Stimulated activated CD4-positive, alpha-beta T cell treated with anti-CD3 and anti-CD28 coated beads, TNF-alpha, amount 100 ng/mL, for 1 hour (primary cell): ENCODE measurements around the gene EXOC4.
"Not testable (repeated sequence)": the region's sequence is repeated elsewhere in the genome, so short reads cannot be mapped to it uniquely, and the experiment has no call there.

Experiments used
- DNase-seq, 3 donors: peaks; one replicate each; pipeline ENCODE4 v3.0.0-alpha.2; 2020; ENCODE audit warnings: low read depth in 3 of 3, low spot score in 1 of 3

The EXOC4 gene

GRCh38 chr7:133779538-133779937 is 526.7 kb downstream of the EXOC4 start:
- DNase-seq = not testable (repeated sequence)

- no peak for DNase-seq
These were observed 528.0 kb downstream of the EXOC4 start for GRCh38 chr7:133780912-133781311.

- DNase-seq = no peak
These were observed 528.7 kb downstream of the EXOC4 start for GRCh38 chr7:133781486-133782090.

- no peak for DNase-seq
These were observed 529.6 kb downstream of the EXOC4 start for GRCh38 chr7:133782470-133782869.

GRCh38 chr7:133783276-133783675 is 530.4 kb downstream of the EXOC4 start:
- no peak for DNase-seq

GRCh38 chr7:133784486-133785001 is 531.7 kb downstream of the EXOC4 start:
- no peak for DNase-seq

- no peak for DNase-seq
These were observed 533.6 kb downstream of the EXOC4 start for GRCh38 chr7:133786401-133786937.

GRCh38 chr7:133789974-133790373 is 537.1 kb downstream of the EXOC4 start:
- DNase-seq = no peak

- DNase-seq = no peak
These were observed 538.0 kb downstream of the EXOC4 start for GRCh38 chr7:133790911-133791310.

GRCh38 chr7:133794479-133794878 is 541.6 kb downstream of the EXOC4 start:
- DNase-seq = no peak

- no peak for DNase-seq
These were observed 542.3 kb downstream of the EXOC4 start for GRCh38 chr7:133795068-133795665.

- no peak for DNase-seq
These were observed 544.2 kb downstream of the EXOC4 start for GRCh38 chr7:133796782-133797745.

GRCh38 chr7:133797818-133798520 is 545.1 kb downstream of the EXOC4 start:
- DNase-seq = no peak

- no peak for DNase-seq
These were observed 548.5 kb downstream of the EXOC4 start for GRCh38 chr7:133801341-133801740.

- no peak for DNase-seq
These were observed 551.2 kb downstream of the EXOC4 start for GRCh38 chr7:133804127-133804526.

- DNase-seq = no peak
These were observed 552.5 kb downstream of the EXOC4 start for GRCh38 chr7:133805426-133805825.

GRCh38 chr7:133807624-133808492 is 555.0 kb downstream of the EXOC4 start:
- DNase-seq = no peak

GRCh38 chr7:133808493-133808866 is 555.6 kb downstream of the EXOC4 start:
- no peak for DNase-seq

GRCh38 chr7:133812877-133813276 is 560.0 kb downstream of the EXOC4 start:
- no peak for DNase-seq

- no peak for DNase-seq
These were observed 562.8 kb downstream of the EXOC4 start for GRCh38 chr7:133815611-133816210.
